Bronchial epithelial cell (primary cell): Measurements from ENCODE around the gene TMTC2. TPM values are rescaled to one million over a fixed set of nuclear protein-coding genes. Genes with fewer than 3 reads are reported as not detected.
A peak's percentile ranks its signal among the peaks of the same experiment; 100 is the strongest.

Experiments
- DNase-seq: peaks from one replicate; pipeline ENCODE4 v3.0.0-alpha.2; 2010; ENCODE audit warnings: low read depth
- FAIRE-seq: peaks from 2 replicates; lab custom pipeline; 2011; peaks lifted over from hg19 to GRCh38; lab: Jason Lieb, UNC
- H3K27me3 ChIP-seq: 2 replicates; pipeline ENCODE4 v1.5.1; 2011; ENCODE audit warnings: low read length; ENCODE audit not compliant: control insufficient read depth, insufficient read depth
- H3K36me3 ChIP-seq: 2 replicates; pipeline ENCODE4 v1.5.1; 2011; ENCODE audit warnings: low read length; ENCODE audit not compliant: control insufficient read depth, insufficient read depth
- H3K4me3 ChIP-seq: 2 replicates; pipeline ENCODE4 v1.5.1; 2011; ENCODE audit warnings: mild to moderate bottlenecking, low read depth, low read length, control low read depth
- CTCF ChIP-seq: IDR thresholded peaks from 2 replicates; pipeline ENCODE4 v1.5.1; 2011; ENCODE audit warnings: mild to moderate bottlenecking, moderate library complexity, low read length, control low read depth, inconsistent platforms; ENCODE audit not compliant: insufficient read depth, severe bottlenecking
- total RNA-seq: library from RNA; depleted of rRNA; stranded (reverse); fragments of >200 nt; gene quantifications from 2 replicates; pipeline ENCODE4 v1.2.1, GENCODE V29; 2014

TMTC2 gene
- total RNA-seq, 1 donor from 2014 or later, result 10.5 TPM

- Histone ChIP-seq H3K27me3 (no peaks in the 10 kb centered on the region), H3K4me3 (no peak overlapping the region), H3K36me3 (no peaks in the 10 kb centered on the region)
- no peak for TF ChIP-seq CTCF
- FAIRE-seq, result no peak
- no peak for DNase-seq
Measured at GRCh38 chr12:82852529-82852928, 165.8 kb downstream of the TMTC2 start.

GRCh38 chr12:82855872-82856271 is 169.2 kb downstream of the TMTC2 start:
- TF ChIP-seq CTCF, result no peak
- Histone ChIP-seq H3K4me3 (no peak overlapping the region), H3K36me3 (no peaks in the 10 kb centered on the region), H3K27me3 (no peaks in the 10 kb centered on the region)
- DNase-seq (no peak), FAIRE-seq (no peak)

GRCh38 chr12:82857276-82857675 is 170.6 kb downstream of the TMTC2 start:
- TF ChIP-seq CTCF, result no peak
- Histone ChIP-seq H3K27me3 (no peaks in the 10 kb centered on the region), H3K36me3 (no peaks in the 10 kb centered on the region), H3K4me3 (no peak overlapping the region)
- no peak for FAIRE-seq
- no peak for DNase-seq

GRCh38 chr12:82857911-82858533 is 171.3 kb downstream of the TMTC2 start:
- no peak for FAIRE-seq
- DNase-seq, result peak; percentile 15
- H3K36me3 ChIP-seq, result no peaks in the 10 kb centered on the region
- H3K27me3 ChIP-seq, result no peaks in the 10 kb centered on the region
- H3K4me3 ChIP-seq, result no peak overlapping the region
- TF ChIP-seq CTCF, result no peak

- DNase-seq, result no peak
- Histone ChIP-seq H3K36me3 (no peaks in the 10 kb centered on the region), H3K4me3 (no peak overlapping the region), H3K27me3 (no peaks in the 10 kb centered on the region)
- no peak for TF ChIP-seq CTCF
- FAIRE-seq, result no peak
Measured at GRCh38 chr12:82858534-82858917, 171.8 kb downstream of the TMTC2 start.

GRCh38 chr12:82862069-82862841 is 175.5 kb downstream of the TMTC2 start:
- FAIRE-seq, result no peak

More at GRCh38 chr12:82862069-82862841, 175.5 kb downstream of the TMTC2 start:
- DNase-seq, result no peak
- Histone ChIP-seq H3K27me3 (no peaks in the 10 kb centered on the region), H3K4me3 (no peak overlapping the region), H3K36me3 (no peaks in the 10 kb centered on the region)
- no peak for TF ChIP-seq CTCF
